Breast epithelium (tissue), 4 donors: ENCODE data around the gene HAGH. TPM values are rescaled to one million over a fixed set of nuclear protein-coding genes. Genes with fewer than 3 reads are reported as not detected.

Source experiments
- DNase-seq, 2 donors: peaks; one replicate each; pipeline ENCODE4 v3.0.0-alpha.2; 2019; ENCODE audit warnings: low spot score in 2 of 2
- H3K27ac ChIP-seq, 2 donors: fragments of 200-600 bp; sonication (generic) in 1 of 2; one replicate each; pipeline ENCODE4 v1.5.1; 2016 to 2019; ENCODE audit warnings: mild to moderate bottlenecking in 1 of 2
- H3K27me3 ChIP-seq, 2 donors: fragments of 200-600 bp; sonication (generic) in 1 of 2; one replicate each; pipeline versions ENCODE4 v1.5.1 to v1.6.0; 2017 to 2019; ENCODE audit warnings: control low read depth in 1 of 2, mild to moderate bottlenecking in 1 of 2
- H3K36me3 ChIP-seq: fragments of 200-600 bp; one replicate; pipeline ENCODE4 v1.5.1; 2019
- H3K4me1 ChIP-seq, 2 donors: fragments of 200-600 bp; sonication (generic); one replicate each; pipeline ENCODE4 v1.5.1; 2016 to 2019; ENCODE audit warnings: control low read depth in 1 of 2
- H3K4me3 ChIP-seq, 3 donors: fragments of 200-600 bp; sonication (generic); 1 replicate in 2 of 3; 2 replicates in 1 of 3; pipeline ENCODE4 v1.5.1; 2016 to 2019; ENCODE audit warnings: mild to moderate bottlenecking in 3 of 3, moderate library complexity in 2 of 3
- H3K9me3 ChIP-seq, 2 donors: fragments of 200-600 bp; sonication (generic) in 1 of 2; one replicate each; pipeline ENCODE4 v1.5.1; 2016 to 2019; ENCODE audit warnings: control low read depth in 1 of 2
- POLR2A ChIP-seq: fragments of 450-650 bp; IDR thresholded peaks from one replicate; pipeline ENCODE4 v1.6.1; 2016; ENCODE audit warnings: antibody characterized with exemption, mild to moderate bottlenecking, moderate library complexity
- POLR2AphosphoS5 ChIP-seq, 3 donors: sonication (generic); formaldehyde crosslinking; IDR thresholded peaks; one replicate each; pipeline ENCODE4 v1.6.1; 2017; ENCODE audit warnings: antibody characterized with exemption in 3 of 3
- intact Hi-C: fragments of 100-400 bp; cut with DNase I; formaldehyde crosslinking; loops from one replicate; pipeline ENCODE4 v1.15.1; 2023; ENCODE audit warnings: low total_unique reads
- total RNA-seq, 3 donors: library from RNA; depleted of rRNA; stranded (reverse); fragments of >200 nt; gene quantifications; one replicate each; pipeline ENCODE4 v1.1.0, GENCODE V29; 2016
- TF ChIP-seq, protein P1 (sequence below), 3 donors: fragments of 450-650 bp; IDR thresholded peaks; one replicate each; pipeline ENCODE4 v1.5.1; 2016 to 2017; ENCODE audit warnings: antibody characterized with exemption in 3 of 3, mild to moderate bottlenecking in 3 of 3, moderate library complexity in 3 of 3

Gene HAGH
- total RNA-seq, 3 donors from 2014 or later, result 61.9 to 114 (median 74.7) TPM

DNA sequence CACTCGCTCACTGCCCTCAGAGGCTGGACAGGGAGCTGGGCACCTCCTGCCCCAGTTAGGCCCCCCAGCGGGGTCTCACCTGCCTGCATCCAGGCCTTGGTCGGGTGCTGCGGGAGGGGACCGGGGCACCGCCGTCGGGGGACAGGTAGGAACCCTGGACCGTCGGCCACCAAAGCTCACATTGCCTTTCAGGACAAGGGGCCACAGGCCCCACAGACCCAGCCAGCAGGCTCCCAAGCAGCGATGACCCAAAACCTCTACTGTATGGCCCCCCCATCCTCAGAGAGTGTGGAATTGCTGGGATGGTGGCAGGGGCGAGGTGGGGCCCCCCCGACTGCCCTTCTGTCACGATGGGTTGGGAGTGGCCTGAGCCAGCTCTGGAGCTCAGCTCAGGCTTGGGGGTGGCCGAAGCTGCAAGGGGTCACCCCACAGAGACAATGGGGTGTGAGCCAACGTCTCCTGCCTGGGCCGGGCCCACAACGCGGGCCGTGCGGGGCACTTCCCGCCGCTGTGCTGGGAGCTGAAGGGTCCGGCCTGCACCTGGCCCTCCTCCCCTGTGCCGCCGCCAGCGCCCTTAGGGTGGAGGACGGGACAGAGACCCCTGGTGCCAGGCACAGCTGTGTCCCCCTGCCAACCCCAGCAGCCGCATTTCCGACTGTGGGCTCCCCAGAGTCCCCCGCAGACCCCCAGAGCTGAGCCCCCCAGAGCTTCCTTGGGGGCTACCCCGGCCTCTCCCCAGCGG, 33.6 kb downstream of the HAGH start:
- DNase-seq, result no peak
- Histone ChIP-seq H3K9me3 (peaks cover 0 to 2% of the 10 kb centered on the region in 2 donors), H3K4me1 (peaks cover 0 to 13% of the 10 kb centered on the region in 2 donors), H3K27me3 (no peaks in the 10 kb centered on the region), H3K4me3 (no peak overlapping the region), H3K27ac (no peak overlapping the region), H3K36me3 (no peaks in the 10 kb centered on the region)
- no peak for TF ChIP-seq POLR2A
- no peak for TF ChIP-seq POLR2AphosphoS5 (IDR thresholded peaks at IDR 0.05)
- TF ChIP-seq, protein P1, sequence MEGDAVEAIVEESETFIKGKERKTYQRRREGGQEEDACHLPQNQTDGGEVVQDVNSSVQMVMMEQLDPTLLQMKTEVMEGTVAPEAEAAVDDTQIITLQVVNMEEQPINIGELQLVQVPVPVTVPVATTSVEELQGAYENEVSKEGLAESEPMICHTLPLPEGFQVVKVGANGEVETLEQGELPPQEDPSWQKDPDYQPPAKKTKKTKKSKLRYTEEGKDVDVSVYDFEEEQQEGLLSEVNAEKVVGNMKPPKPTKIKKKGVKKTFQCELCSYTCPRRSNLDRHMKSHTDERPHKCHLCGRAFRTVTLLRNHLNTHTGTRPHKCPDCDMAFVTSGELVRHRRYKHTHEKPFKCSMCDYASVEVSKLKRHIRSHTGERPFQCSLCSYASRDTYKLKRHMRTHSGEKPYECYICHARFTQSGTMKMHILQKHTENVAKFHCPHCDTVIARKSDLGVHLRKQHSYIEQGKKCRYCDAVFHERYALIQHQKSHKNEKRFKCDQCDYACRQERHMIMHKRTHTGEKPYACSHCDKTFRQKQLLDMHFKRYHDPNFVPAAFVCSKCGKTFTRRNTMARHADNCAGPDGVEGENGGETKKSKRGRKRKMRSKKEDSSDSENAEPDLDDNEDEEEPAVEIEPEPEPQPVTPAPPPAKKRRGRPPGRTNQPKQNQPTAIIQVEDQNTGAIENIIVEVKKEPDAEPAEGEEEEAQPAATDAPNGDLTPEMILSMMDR (IDR thresholded peaks at IDR 0.05), result no peak
- intact Hi-C loops, result no loop called here

DNA sequence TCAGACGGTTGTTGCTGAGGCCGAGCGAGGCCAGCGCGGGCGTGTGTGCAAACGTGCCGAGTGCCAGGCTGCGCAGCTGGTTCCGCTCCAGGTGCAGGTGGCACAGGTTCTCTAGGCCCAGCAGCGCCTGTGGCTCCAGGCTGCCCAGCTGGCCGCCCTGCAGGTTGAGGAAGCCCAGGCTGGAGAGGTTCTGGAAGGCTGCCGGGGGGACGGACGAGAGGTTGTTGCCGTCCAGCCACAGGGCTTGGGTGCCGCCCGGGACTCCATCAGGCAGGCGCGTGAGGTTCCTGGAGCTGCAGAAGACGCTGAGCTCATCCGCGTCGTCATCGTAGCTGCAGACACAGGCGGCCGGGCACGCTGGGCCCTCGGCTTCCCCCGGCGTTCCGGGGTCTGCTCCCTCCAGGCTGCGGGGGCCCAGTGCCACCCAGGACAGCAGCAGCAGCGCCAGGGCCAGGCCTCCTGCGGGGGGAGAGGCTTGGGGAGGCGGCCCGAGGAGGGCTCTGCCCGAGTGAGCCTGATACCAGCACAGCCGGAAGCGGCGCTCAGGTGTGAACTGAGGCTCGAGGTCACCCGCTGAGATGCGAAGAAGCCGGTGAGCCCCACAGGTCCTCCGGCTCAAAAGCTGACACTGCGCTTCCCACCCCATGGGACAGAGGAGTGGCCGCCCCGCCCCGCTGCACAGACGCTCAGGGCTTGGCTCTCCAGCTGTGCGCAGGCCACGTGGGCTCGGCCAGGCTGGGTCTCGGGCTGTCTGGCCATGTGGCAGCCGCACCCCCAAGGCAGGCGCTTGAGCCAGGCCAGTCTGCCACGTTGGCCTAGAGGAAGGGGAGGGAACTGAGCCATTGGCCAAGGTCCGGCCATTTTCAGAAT, 34.4 kb downstream of the HAGH start:
- no peak overlapping the region for H3K4me3 ChIP-seq
- TF ChIP-seq, protein P1 (IDR thresholded peaks at IDR 0.05), result no peak
- TF ChIP-seq POLR2AphosphoS5 (IDR thresholded peaks at IDR 0.05) (no peak), POLR2A (no peak)
- H3K9me3 ChIP-seq, result no peaks in the 10 kb centered on the region
- H3K27ac ChIP-seq, result no peak overlapping the region
- no peaks in the 10 kb centered on the region for H3K27me3 ChIP-seq
- H3K36me3 ChIP-seq, result no peaks in the 10 kb centered on the region
- intact Hi-C loops, result no loop called here
- H3K4me1 ChIP-seq, result peaks cover 0 to 13% of the 10 kb centered on the region in 2 donors
- DNase-seq, result no peak

DNA sequence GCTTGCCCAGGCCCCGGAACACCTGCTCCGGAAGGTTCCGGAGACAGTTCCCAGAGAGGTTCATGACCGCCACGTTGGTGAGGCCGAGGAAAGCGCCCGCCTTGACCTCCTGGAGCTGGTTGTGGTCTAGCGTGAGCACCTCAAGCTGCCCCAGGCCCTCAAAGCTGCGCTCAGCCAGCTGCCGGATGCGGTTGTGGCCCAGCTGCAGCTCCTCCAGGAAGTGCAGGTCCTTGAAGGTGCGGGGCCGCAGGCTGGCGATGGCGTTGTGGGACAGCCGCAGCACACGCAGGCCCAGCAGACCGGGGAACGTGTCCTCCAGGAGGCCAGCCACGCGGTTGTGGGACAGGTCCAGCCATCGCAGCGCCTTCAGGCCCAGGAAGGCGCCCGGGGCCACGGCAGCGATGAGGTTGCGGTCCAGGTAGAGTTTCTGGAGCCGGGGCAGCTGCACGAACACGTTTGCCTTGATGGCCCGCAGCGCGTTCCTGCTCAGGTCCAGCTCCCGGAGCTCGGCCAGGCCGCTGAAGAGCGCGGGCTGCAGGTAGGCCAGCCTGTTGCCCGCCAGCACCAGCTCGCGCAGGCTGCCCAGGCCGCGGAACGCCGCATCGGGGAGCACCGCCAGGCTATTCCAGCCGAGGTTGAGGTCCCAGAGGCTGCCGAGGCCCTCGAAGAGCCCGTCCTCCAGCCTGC, 35.2 kb downstream of the HAGH start:
- intact Hi-C loops, result no loop called here
- Histone ChIP-seq H3K4me3 (no peak overlapping the region), H3K27me3 (no peaks in the 10 kb centered on the region), H3K36me3 (no peaks in the 10 kb centered on the region), H3K9me3 (no peaks in the 10 kb centered on the region), H3K4me1 (peaks cover 0 to 13% of the 10 kb centered on the region in 2 donors), H3K27ac (no peak overlapping the region)
- DNase-seq, result no peak
- TF ChIP-seq POLR2A, result no peak
- TF ChIP-seq POLR2AphosphoS5 (IDR thresholded peaks at IDR 0.05), result no peak
- TF ChIP-seq, protein P1 (IDR thresholded peaks at IDR 0.05), result no peak

DNA sequence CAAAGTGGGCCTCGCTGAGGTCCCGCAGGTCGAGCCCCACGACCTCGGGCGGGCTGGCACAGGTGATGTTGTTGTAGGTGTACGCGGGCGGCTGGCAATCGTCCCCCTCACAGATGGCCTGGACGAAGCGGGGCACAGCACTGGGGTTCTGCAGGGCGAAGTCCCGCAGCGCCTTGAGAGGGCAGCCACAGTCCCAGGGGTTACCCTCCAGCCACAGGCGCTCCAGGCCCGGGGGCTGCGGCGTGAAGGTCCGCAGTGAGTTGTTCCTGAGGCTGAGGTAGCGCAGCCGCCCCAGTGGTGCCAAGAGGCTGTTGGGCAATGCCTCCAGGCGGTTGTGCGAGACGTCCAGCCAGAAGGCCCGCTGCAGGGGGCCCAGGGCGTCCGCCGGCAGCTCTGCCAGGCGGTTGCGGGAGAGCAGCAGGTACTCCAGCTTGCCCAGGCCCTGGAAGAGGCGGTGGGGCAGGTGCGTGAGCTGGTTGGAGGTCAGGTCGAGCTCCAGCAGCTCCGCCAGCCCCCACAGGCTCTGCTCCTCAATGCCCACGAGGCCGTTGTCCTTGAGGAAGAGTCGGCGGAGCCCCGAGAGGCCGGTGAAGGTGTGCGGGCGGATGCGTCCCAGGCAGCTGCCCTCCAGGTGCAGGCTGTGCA, 35.9 kb downstream of the HAGH start:
- intact Hi-C loops, result no loop called here
- Histone ChIP-seq H3K36me3 (no peaks in the 10 kb centered on the region), H3K27ac (no peak overlapping the region), H3K27me3 (no peaks in the 10 kb centered on the region), H3K4me3 (no peak overlapping the region), H3K4me1 (peaks cover 0 to 13% of the 10 kb centered on the region in 2 donors), H3K9me3 (no peaks in the 10 kb centered on the region)
- TF ChIP-seq, protein P1 (IDR thresholded peaks at IDR 0.05), result no peak
- DNase-seq, result no peak
